Measurements from ENCODE around the gene LMNTD2.
A peak's percentile ranks its signal among the peaks of the same experiment; 100 is the strongest.

LMNTD2 gene

DNA sequence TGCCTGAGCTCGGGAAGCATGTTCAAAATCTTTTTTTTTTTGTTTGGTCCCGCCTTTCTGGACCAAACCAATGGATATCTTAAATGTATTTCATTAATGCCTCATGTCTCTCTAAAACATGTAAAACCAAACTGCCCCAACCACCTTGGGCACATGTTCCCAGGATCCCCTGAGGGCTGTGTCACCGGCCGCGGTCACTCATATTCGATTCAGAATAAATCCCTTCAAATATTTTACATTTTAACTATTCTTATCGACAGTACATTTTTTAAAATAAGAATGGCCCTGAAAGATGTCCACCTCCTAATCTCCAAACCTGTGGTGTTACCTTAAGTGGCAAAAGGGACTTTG, 55.6 kb downstream of the LMNTD2 start:
- H2BK5ac ChIP-seq (ENCODE audit: low read depth, low read length, poor library complexity, severe bottlenecking) = no peak overlapping the region
- peaks cover 30 to 53% of the 10 kb centered on the region in 2 experiments for H3K36me3 ChIP-seq (ENCODE audit: control insufficient read depth in 1 of 2, insufficient read depth in 2 of 2, low read depth in 1 of 2, low read length in 2 of 2)
- no peaks in the 10 kb centered on the region for H3K9me3 ChIP-seq (ENCODE audit: control insufficient read depth, low read length)
- 96% methylated on average over 6 of the region's 7 CpGs for WGBS
- peak overlapping the region; percentile 100 for H3K9ac ChIP-seq (ENCODE audit: low read length)
- no peak overlapping the region for H4K91ac ChIP-seq (ENCODE audit: low read length)
- no peak for DNase-seq
- H3K27me3 ChIP-seq (ENCODE audit: control insufficient read depth in 1 of 2, insufficient read depth in 1 of 2, low read length in 2 of 2) = no peaks in the 10 kb centered on the region
- H2BK12ac ChIP-seq (ENCODE audit: low read length in 2 of 2) = no peak overlapping the region
- peaks cover 48% of the 10 kb centered on the region for H3K79me1 ChIP-seq (replicated peaks; ENCODE audit: low read length, poor library complexity, severe bottlenecking)
- peaks cover 28% of the 10 kb centered on the region for H3K4me1 ChIP-seq (ENCODE audit: control insufficient read depth, insufficient read depth, low read depth, low read length)
- no peak overlapping the region for H3K14ac ChIP-seq (ENCODE audit: low read length in 2 of 2)
- H2AK5ac ChIP-seq (ENCODE audit: low read length, severe bottlenecking) = no peak overlapping the region
- no peak overlapping the region for H3K18ac ChIP-seq (ENCODE audit: low read depth in 1 of 2, low read length in 2 of 2)
- H3K4me2 ChIP-seq (ENCODE audit: low read length, poor library complexity, severe bottlenecking) = no peak overlapping the region
- H2BK120ac ChIP-seq (ENCODE audit: low read depth, low read length) = no peak overlapping the region
- H4K8ac ChIP-seq (ENCODE audit: low read length) = no peak overlapping the region
- peak overlapping the region in 1 of 2 experiments; percentile 86 for H3K4me3 ChIP-seq (ENCODE audit: insufficient read depth in 1 of 2, low read depth in 1 of 2, low read length in 2 of 2)
- no peak overlapping the region for H3K27ac ChIP-seq (ENCODE audit: low read length, poor library complexity, severe bottlenecking)
- H3K23ac ChIP-seq (ENCODE audit: low read length in 2 of 2) = no peak overlapping the region
- H3K4ac ChIP-seq (ENCODE audit: low read depth in 1 of 2, low read length in 2 of 2) = no peak overlapping the region
- no peak overlapping the region for H2BK15ac ChIP-seq (ENCODE audit: low read depth, poor library complexity, severe bottlenecking)
- no peak overlapping the region for H2AFZ ChIP-seq (ENCODE audit: low read depth, low read length)

Small RNA genes lying within 50 kb of the gene (small RNA-seq; reads per million reads assigned to genes)
- gene MIR210 (ENCODE audit: low read depth) = 704 reads per million, percentile 97 among the genes with 10 or more reads in this experiment
